H1 (cell line): ENCODE measurements around the gene CDH6. TPM values are rescaled to one million over a fixed set of nuclear protein-coding genes. Genes with fewer than 3 reads are reported as not detected.

Source experiments
- CTCF ChIP-seq, 3 experiments: IDR thresholded peaks; 1 replicate in 2 of 3; 2 replicates in 1 of 3; pipeline versions ENCODE4 v1.5.1 to v1.6.1; 2011; ENCODE audit warnings: low read length in 3 of 3, mild to moderate bottlenecking in 3 of 3, inconsistent platforms in 2 of 3, low read depth in 1 of 3, moderate library complexity in 1 of 3; ENCODE audit not compliant: insufficient read depth in 1 of 3; ENCODE audit errors: control extremely low read depth in 1 of 3
- HDAC2 ChIP-seq, 2 experiments: fragments of 300-600 bp in 1 of 2; sonication (generic) in 1 of 2; IDR thresholded peaks; 2 replicates each; pipeline ENCODE4 v1.6.1; 2011 to 2012; ENCODE audit warnings: low read depth in 2 of 2, low read length in 2 of 2, mild to moderate bottlenecking in 2 of 2, moderate library complexity in 2 of 2, borderline replicate concordance in 1 of 2, inconsistent platforms in 1 of 2
- RFX5 ChIP-seq: IDR thresholded peaks from 2 replicates; pipeline ENCODE4 v1.6.1; 2011; ENCODE audit warnings: low read depth, low read length, improper control_type of control experiment, borderline replicate concordance
- TAF1 ChIP-seq: IDR thresholded peaks from 2 replicates; pipeline ENCODE4 v1.6.1; 2011; ENCODE audit warnings: mild to moderate bottlenecking, low read depth, low read length
- polyA plus RNA-seq, 7 experiments: library from polyadenylated mRNA; depleted of rRNA in 3 of 7; stranded (reverse) in 5 of 7; unstranded in 2 of 7; fragments of >200 nt in 5 of 7; fragments of 200-250 nt in 2 of 7; gene quantifications; 1 replicate in 5 of 7; 2 replicates in 1 of 7; 4 replicates in 1 of 7; pipeline versions ENCODE4 v1.2.1 to v1.2.3, GENCODE V29; 2011 to 2013; ENCODE audit warnings: missing spikeins in 2 of 7, mixed read lengths in 2 of 7
- total RNA-seq: library from RNA; stranded (reverse); fragmentation: NEBNext Ultra II Directional; extraction: Animal tissue kit (Norgen Biotek cat#: 25700); gene quantifications from 2 replicates; pipeline ENCODE4 v1.2.1, GENCODE V29; 2021

CDH6 gene
- total and polyA plus RNA-seq, 2 of the 8 experiments (the other 6 are each of a cell fraction or from before 2014, with no cell fraction given) = 1.4 to 1.9 TPM

GRCh38 chr5:31271567-31271966, 78.1 kb downstream of the CDH6 start (continued):
- TF ChIP-seq TAF1 = no peak
- TF ChIP-seq CTCF (IDR thresholded peaks at IDR 0.05; ENCODE audit: control extremely low read depth in 1 of 3, insufficient read depth in 1 of 3, low read depth in 1 of 3, low read length in 3 of 3) = no peak
- TF ChIP-seq RFX5 = no peak
- TF ChIP-seq HDAC2 (IDR thresholded peaks at IDR 0.05; ENCODE audit: borderline replicate concordance in 1 of 2, low read depth in 2 of 2, low read length in 2 of 2) = no peak
- TF ChIP-seq, all 59 proteins: peak for 0
